ENCODE results near the gene TRIM8.

DNA sequence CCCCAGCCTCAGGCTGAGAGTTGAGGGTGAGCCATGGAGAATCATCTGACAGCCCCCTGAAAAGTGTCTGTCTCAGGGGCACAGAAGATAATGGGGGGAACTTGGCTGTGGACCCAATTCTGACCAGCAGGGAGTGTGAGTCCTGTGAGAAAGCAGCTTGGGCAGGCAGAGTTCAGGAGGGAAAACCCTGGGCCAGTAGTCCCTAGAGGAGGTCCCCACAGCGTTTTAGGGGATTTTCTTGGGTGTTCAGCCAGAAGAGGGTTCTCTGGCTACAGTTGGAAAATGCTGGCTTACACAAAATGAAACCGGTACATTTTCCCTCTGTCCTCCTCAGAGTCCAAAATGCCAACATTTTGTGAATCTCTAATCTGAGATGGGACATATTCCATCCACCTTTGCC lies 35.8 kb upstream of the TRIM8 start:
- TF ChIP-seq, protein P1, sequence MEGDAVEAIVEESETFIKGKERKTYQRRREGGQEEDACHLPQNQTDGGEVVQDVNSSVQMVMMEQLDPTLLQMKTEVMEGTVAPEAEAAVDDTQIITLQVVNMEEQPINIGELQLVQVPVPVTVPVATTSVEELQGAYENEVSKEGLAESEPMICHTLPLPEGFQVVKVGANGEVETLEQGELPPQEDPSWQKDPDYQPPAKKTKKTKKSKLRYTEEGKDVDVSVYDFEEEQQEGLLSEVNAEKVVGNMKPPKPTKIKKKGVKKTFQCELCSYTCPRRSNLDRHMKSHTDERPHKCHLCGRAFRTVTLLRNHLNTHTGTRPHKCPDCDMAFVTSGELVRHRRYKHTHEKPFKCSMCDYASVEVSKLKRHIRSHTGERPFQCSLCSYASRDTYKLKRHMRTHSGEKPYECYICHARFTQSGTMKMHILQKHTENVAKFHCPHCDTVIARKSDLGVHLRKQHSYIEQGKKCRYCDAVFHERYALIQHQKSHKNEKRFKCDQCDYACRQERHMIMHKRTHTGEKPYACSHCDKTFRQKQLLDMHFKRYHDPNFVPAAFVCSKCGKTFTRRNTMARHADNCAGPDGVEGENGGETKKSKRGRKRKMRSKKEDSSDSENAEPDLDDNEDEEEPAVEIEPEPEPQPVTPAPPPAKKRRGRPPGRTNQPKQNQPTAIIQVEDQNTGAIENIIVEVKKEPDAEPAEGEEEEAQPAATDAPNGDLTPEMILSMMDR (IDR thresholded peaks at IDR 0.05), result no peak
- TF ChIP-seq POLR2A (IDR thresholded peaks at IDR 0.05), result no peak
